ENCODE results near the gene AGPAT4. TPM values are rescaled to one million over a fixed set of nuclear protein-coding genes. Genes with fewer than 3 reads are reported as not detected.
"Not testable (repeated sequence)": the region's sequence is repeated elsewhere in the genome, so short reads cannot be mapped to it uniquely, and the experiment has no call there.

Gene AGPAT4
- polyA plus RNA-seq, 3 donors, result 6.4 to 15.8 (median 6.9) TPM

- no peaks in the 10 kb centered on the region for H3K4me1 Mint-ChIP-seq
- peaks cover 0 to 3% (median 2%) of the 10 kb centered on the region in 3 donors for H3K27me3 Mint-ChIP-seq (ENCODE audit: low read depth in 3 of 3)
- Histone ChIP-seq H3K9ac (ENCODE audit: insufficient read depth, low read length, poor library complexity, severe bottlenecking) (no peak overlapping the region), H3K4me2 (replicated peaks; ENCODE audit: extremely low read depth, low read length, poor library complexity, severe bottlenecking) (no peak overlapping the region), H3K4me3 (replicated peaks in 1 of 3; ENCODE audit: low read depth in 2 of 3, low read length in 3 of 3) (no peak overlapping the region), H2AFZ (ENCODE audit: insufficient read depth, low read depth, low read length, poor library complexity, severe bottlenecking) (no peak overlapping the region), H3K27me3 (ENCODE audit: control insufficient read depth in 2 of 2, insufficient read depth in 2 of 2, low read length in 2 of 2) (no peaks in the 10 kb centered on the region), H3K79me2 (ENCODE audit: insufficient read depth, low read length) (no peaks in the 10 kb centered on the region), H3K36me3 (replicated peaks in 1 of 2; ENCODE audit: control insufficient read depth in 1 of 2, insufficient read depth in 2 of 2, low read length in 2 of 2) (no peaks in the 10 kb centered on the region), H3K4me1 (ENCODE audit: control insufficient read depth in 1 of 2, insufficient read depth in 2 of 2, low read length in 2 of 2) (no peaks in the 10 kb centered on the region), H3K9me3 (replicated peaks in 1 of 2; ENCODE audit: control insufficient read depth in 1 of 2, insufficient read depth in 1 of 2, low read length in 2 of 2) (peaks cover 0 to 14% of the 10 kb centered on the region in 2 donors), H3K27ac (ENCODE audit: low read depth in 1 of 2, low read length in 2 of 2) (no peak overlapping the region), H4K20me1 (ENCODE audit: insufficient read depth, low read length) (no peaks in the 10 kb centered on the region)
- H3K27ac Mint-ChIP-seq, result no peak overlapping the region
- intact Hi-C loops (cut with micrococcal nuclease), result no loop called here
- DNase-seq, result no peak
- TF ChIP-seq CTCF (IDR thresholded peaks at IDR 0.05), result no peak
- H3K36me3 Mint-ChIP-seq, result no peaks in the 10 kb centered on the region
- no peak overlapping the region for H3K4me3 Mint-ChIP-seq
- peaks cover 7 to 21% (median 14%) of the 10 kb centered on the region in 7 donors for H3K9me3 Mint-ChIP-seq
- 91% methylated on average over 1 of the region's 6 CpGs for whole genome bisulfite sequencing (ENCODE audit: insufficient coverage)
Measured at GRCh38 chr6:161318456-161318855, 44.6 kb upstream of the AGPAT4 start.

DNA sequence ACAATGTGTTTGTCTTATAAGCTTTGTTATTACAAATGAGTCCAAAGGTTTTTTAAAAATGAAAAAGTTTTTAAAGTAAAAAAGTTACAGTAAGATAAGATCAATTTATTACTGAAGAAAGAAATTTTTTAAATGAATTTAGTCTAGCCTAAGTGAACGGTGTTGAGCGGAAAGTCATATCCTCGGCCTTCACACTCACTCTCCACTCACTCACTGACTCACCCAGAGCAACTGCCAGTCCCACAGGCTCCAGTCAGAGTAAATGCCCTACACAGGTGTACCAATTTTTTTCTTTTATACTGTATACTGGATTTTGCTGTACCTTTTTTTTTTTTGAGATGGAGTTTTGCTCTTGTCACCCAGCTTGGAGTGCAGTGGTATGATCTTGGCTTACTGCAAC, 42.7 kb upstream of the AGPAT4 start:
- no peak overlapping the region for H3K27ac ChIP-seq (ENCODE audit: low read depth in 1 of 2, low read length in 2 of 2)
- TF ChIP-seq CTCF (IDR thresholded peaks at IDR 0.05), result no peak
- no peak for DNase-seq
- H3K36me3 ChIP-seq (replicated peaks in 1 of 2; ENCODE audit: control insufficient read depth in 1 of 2, insufficient read depth in 2 of 2, low read length in 2 of 2), result no peaks in the 10 kb centered on the region
- Mint-ChIP-seq H3K4me1 (no peaks in the 10 kb centered on the region), H3K9me3 (peaks cover 7 to 21% (median 14%) of the 10 kb centered on the region in 7 donors), H3K27ac (no peak overlapping the region), H3K27me3 (ENCODE audit: low read depth in 3 of 3) (peaks cover 0 to 2% (median 0%) of the 10 kb centered on the region in 3 donors), H3K36me3 (no peaks in the 10 kb centered on the region), H3K4me3 (no peak overlapping the region)
- H3K4me3 ChIP-seq (replicated peaks in 1 of 3; ENCODE audit: low read depth in 2 of 3, low read length in 3 of 3), result no peak overlapping the region
- peaks cover 0 to 14% of the 10 kb centered on the region in 2 donors for H3K9me3 ChIP-seq (replicated peaks in 1 of 2; ENCODE audit: control insufficient read depth in 1 of 2, insufficient read depth in 1 of 2, low read length in 2 of 2)
- H3K9ac ChIP-seq (ENCODE audit: insufficient read depth, low read length, poor library complexity, severe bottlenecking), result no peak overlapping the region
- H3K4me1 ChIP-seq (ENCODE audit: control insufficient read depth in 1 of 2, insufficient read depth in 2 of 2, low read length in 2 of 2), result no peaks in the 10 kb centered on the region
- no peaks in the 10 kb centered on the region for H3K27me3 ChIP-seq (ENCODE audit: control insufficient read depth in 2 of 2, insufficient read depth in 2 of 2, low read length in 2 of 2)
- no peaks in the 10 kb centered on the region for H4K20me1 ChIP-seq (ENCODE audit: insufficient read depth, low read length)
- WGBS (ENCODE audit: insufficient coverage), result no CpG with 5 or more reads among the region's 3 CpGs
- H3K4me2 ChIP-seq (replicated peaks; ENCODE audit: extremely low read depth, low read length, poor library complexity, severe bottlenecking), result no peak overlapping the region
- no peaks in the 10 kb centered on the region for H3K79me2 ChIP-seq (ENCODE audit: insufficient read depth, low read length)
- intact Hi-C loops (cut with micrococcal nuclease), result no loop called here
- H2AFZ ChIP-seq (ENCODE audit: insufficient read depth, low read depth, low read length, poor library complexity, severe bottlenecking), result no peak overlapping the region

DNA sequence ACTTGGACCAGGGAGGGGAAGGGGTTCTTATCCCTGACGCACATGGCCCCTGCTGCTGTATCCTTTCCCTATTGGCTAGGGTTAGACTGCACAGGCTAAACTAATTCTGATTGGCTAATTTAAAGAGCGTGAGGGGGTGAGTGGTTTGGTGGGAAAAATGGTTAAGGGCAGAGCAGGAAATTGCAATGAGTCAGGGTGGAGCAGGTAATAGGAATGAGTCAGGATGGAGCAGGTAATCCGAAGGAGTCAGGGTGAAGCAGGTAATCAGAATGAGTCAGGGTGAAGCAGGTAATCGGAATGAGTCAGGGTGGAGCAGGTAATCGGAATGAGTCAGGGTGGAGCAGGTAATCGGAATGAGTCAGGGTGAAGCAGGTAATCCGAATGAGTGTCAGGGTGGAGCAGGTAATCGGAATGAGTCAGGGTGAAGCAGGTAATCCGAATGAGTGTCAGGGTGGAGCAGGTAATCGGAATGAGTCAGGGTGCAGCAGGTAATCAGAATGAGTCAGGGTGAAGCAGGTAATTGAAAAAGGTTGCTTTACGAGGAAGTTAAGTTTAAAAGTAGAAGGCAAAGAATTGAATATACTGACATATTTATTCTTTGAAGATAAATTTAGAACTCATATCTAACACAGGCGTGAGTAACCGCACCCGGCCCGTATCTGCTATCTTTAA, 41.5 kb upstream of the AGPAT4 start:
- not testable (repeated sequence) for H3K27ac Mint-ChIP-seq; H3K9ac ChIP-seq (ENCODE audit: insufficient read depth, low read length, poor library complexity, severe bottlenecking); H3K4me2 ChIP-seq (replicated peaks; ENCODE audit: extremely low read depth, low read length, poor library complexity, severe bottlenecking)

More for the DNA sequence above, 41.5 kb upstream of the AGPAT4 start:
- H4K20me1 ChIP-seq (ENCODE audit: insufficient read depth, low read length); H3K79me2 ChIP-seq (ENCODE audit: insufficient read depth, low read length); H3K4me1 ChIP-seq (ENCODE audit: control insufficient read depth in 1 of 2, insufficient read depth in 2 of 2, low read length in 2 of 2); H3K27me3 ChIP-seq (ENCODE audit: control insufficient read depth in 2 of 2, insufficient read depth in 2 of 2, low read length in 2 of 2); H2AFZ ChIP-seq (ENCODE audit: insufficient read depth, low read depth, low read length, poor library complexity, severe bottlenecking); H3K36me3 ChIP-seq (replicated peaks in 1 of 2; ENCODE audit: control insufficient read depth in 1 of 2, insufficient read depth in 2 of 2, low read length in 2 of 2); H3K27ac ChIP-seq (ENCODE audit: low read depth in 1 of 2, low read length in 2 of 2); DNase-seq; H3K4me3 ChIP-seq (replicated peaks in 1 of 3; ENCODE audit: low read depth in 2 of 3, low read length in 3 of 3); H3K4me3 Mint-ChIP-seq; H3K36me3 Mint-ChIP-seq; H3K27me3 Mint-ChIP-seq (ENCODE audit: low read depth in 3 of 3); H3K4me1 Mint-ChIP-seq; intact Hi-C loops (cut with micrococcal nuclease): not testable (repeated sequence)
- H3K9me3 Mint-ChIP-seq, result peaks cover 7 to 21% (median 14%) of the 10 kb centered on the region in 7 donors
- H3K9me3 ChIP-seq (replicated peaks in 1 of 2; ENCODE audit: control insufficient read depth in 1 of 2, insufficient read depth in 1 of 2, low read length in 2 of 2), result peaks cover 0 to 14% of the 10 kb centered on the region in 2 donors
- 75% methylated on average over 9 of the region's 15 CpGs for WGBS (ENCODE audit: insufficient coverage)
